GM18861 (cell line): ENCODE measurements around the gene DHRS4.
A peak's percentile ranks its signal among the peaks of the same experiment; 100 is the strongest.
"Not testable (repeated sequence)": the region's sequence is repeated elsewhere in the genome, so short reads cannot be mapped to it uniquely, and the experiment has no call there.

Experiments used
- ATAC-seq: cut with Tn5 transposase; IDR thresholded peaks from one replicate; pipeline ENCODE4 v1.9.1; 2021; ENCODE audit not compliant: unreplicated experiment

The DHRS4 gene

GRCh38 chr14:23981951-23982813 is 28.6 kb downstream of the DHRS4 start:
- ATAC-seq, result not testable (repeated sequence)

DNA sequence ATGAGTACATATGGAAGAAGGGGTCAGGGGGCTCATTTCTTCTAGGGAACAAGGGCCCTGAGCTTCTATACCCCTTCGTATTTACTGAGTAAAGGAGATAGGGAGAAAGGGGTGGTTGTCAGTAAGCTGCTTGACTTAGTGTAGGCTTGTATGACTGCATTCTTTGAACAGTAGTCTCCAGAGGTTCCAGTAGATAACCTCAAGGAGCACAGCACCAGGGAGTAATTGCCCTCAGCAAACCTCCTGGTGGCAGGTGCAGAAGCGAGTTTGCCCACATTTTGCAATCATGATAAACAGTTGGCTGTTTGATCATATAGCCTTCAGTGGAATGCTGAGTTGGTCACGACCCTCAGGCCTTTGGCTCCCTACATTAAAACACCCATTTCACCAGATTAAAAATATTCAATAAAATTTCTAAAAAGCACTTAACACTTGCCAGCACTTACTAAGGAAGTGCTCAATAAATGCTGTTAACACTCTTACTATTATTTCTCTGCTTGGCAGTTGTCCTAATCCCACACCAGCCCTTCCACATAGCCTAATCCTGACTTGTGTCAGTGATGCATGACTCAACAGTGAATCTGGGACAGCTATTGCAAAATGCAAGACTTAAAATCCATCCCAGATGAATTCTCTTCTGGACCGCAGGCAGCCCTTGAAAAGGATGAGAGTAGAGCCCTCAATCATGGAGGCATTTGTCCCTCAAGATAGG is 31.5 kb downstream of the DHRS4 start:
- no peak for ATAC-seq

GRCh38 chr14:23988223-23988606 is 34.6 kb downstream of the DHRS4 start:
- ATAC-seq, result not testable (repeated sequence)

DNA sequence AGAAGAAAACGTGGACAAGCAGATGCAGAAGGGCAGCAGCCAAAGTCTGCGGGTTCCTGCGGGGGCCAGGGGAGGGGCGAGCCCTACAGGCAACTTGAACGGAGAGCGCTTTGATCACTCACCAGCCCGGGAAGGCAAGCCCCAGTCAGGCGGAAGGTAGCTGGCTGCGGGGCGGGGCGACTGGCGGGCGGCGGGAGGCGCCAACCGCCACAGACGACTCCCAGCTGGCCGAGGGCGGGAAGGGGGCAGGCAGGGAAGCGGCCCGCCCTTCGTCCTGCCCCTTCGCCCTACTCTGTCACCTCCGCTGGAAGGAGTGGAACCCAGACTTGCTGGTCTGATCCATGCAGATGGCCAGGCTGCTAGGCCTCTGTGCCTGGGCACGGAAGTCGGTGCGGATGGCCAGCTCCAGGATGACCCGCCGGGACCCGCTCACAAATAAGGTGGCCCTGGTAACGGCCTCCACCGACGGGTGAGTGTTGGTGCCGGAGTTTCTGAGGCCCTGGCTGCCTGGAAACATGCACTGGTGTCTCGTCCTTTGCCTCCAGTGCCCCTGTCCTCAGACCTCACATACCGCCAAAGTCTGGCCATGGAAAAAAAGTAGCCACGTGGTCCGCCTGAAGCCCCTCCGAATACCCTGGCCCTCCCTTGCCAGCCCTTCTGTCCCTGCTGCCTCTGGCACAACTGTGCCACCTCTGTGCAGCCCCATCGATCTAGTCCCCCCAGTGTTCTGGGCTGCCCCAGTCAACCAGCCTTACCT is 35.2 kb downstream of the DHRS4 start, which contains the start of gene DHRS4L2:
TSS of gene DHRS4L2 (plus strand) at position 323 of the 757 bp plus-strand sequence. CDS start at position 342, 19 bp downstream.
- ATAC-seq, result peak; percentile 81

- ATAC-seq, result not testable (repeated sequence)
Measured at GRCh38 chr14:23989734-23990445, 36.3 kb downstream of the DHRS4 start.

GRCh38 chr14:23990961-23991360 is 37.4 kb downstream of the DHRS4 start:
- not testable (repeated sequence) for ATAC-seq

- ATAC-seq, result not testable (repeated sequence)
Measured at GRCh38 chr14:23993042-23993441, 39.5 kb downstream of the DHRS4 start.

- not testable (repeated sequence) for ATAC-seq
Measured at GRCh38 chr14:23996009-23996408, 42.4 kb downstream of the DHRS4 start.

DNA sequence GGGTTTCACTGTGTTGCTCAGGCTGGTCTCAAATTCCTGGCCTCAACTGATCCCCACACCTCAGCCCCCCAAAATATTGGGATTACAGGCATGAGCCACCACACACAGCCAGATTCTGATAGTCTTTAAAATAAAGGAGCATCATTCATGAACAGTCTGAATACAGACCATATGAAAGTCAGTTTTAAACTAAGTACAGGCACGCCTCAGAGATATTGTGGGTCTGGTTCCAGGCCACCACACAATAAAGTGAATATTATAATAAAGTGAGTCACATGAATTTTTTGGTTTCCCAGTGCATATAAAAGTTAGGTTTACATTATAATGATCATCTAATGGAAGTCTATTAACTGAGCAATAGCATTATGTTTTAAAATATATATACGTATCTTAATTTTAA is 43.3 kb downstream of the DHRS4 start:
- ATAC-seq, result not testable (repeated sequence)

GRCh38 chr14:23999640-24000039 is 46.1 kb downstream of the DHRS4 start:
- ATAC-seq, result not testable (repeated sequence)

GRCh38 chr14:24001078-24001477 is 47.5 kb downstream of the DHRS4 start:
- not testable (repeated sequence) for ATAC-seq

- not testable (repeated sequence) for ATAC-seq
Measured at GRCh38 chr14:24001679-24002078, 48.1 kb downstream of the DHRS4 start.

DNA sequence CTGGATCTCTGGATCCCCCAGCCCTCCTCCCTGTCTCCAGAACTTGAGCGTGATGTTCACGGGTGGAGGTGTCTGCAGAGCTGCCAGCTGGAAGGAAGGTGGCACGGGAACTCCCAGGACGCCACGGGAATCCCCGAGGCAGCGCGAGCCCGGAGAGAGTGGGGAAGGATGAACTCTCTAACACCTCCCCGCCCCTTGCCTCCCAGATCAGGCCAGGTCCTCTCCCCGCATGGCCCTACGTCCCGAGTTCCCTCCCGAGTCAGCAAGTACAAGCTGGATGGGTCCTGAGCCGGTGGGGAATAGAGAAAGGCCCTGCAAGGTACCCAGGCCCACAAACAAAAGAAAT is 52.9 kb downstream of the DHRS4 start:
- peak; percentile 22 for ATAC-seq

DNA sequence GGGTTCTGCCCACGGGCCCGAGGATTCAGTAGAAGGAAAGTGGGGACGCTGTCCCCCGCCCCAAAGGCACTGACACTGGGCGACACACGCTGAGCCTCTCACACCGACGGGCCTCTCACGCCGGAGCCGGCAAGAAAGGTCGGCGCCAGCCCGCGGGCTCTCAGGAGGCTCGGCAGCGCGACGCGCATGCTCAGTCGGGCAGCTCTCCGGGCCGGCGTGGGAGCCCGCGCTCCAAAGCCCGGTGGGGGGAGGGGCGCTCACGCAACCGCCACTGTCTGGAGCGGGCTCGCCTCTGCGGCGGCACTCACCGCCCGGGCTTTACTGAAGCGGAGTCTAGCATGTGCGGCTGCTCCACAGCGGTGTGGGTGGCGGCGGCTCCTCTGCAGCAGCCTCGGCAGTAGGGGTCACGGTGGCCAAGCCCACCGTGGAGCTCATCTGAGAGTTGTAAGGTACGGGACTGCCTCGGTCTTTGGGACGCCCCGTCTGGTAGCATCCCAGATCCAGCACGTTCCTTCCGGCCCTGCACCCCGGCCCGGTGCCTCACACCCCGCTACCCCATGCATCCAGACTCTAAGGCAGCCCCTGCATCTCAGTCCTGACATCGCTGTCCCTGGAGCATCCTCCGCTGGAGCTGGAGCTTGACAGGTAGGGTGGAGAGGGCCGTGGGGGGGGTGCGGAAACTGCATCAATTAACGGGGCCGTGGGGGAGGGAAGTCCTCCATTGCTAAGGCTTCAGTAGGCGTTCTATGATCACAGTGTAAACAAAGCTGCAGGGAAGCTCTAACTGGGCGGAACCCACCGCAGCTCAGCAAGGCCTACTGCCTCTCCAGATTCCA is 53.5 kb downstream of the DHRS4 start:
- peak; percentile 69 for ATAC-seq

DNA sequence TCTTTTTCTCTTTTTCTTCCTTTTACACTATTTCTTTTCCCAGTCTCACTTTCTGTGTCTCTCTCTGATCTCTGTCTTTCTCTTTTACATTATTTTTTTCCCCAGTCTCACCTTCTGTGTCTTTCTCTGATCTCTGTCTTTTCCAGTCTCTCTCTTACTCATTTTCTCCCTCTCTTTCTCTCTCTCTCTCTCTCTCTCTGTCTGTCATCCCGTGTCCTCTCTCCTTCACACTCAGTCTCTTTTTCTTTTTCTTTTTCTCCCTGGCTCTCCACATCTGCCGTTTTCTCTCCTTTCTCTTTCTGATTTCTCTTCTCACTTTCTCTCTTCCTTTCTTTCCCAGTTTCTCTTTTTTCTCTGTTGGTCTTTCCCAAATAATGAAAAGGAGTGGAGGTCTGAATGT is 57.5 kb downstream of the DHRS4 start:
- ATAC-seq, result no peak

- not testable (repeated sequence) for ATAC-seq
Measured at GRCh38 chr14:24012726-24013273, 59.2 kb downstream of the DHRS4 start.

DNA sequence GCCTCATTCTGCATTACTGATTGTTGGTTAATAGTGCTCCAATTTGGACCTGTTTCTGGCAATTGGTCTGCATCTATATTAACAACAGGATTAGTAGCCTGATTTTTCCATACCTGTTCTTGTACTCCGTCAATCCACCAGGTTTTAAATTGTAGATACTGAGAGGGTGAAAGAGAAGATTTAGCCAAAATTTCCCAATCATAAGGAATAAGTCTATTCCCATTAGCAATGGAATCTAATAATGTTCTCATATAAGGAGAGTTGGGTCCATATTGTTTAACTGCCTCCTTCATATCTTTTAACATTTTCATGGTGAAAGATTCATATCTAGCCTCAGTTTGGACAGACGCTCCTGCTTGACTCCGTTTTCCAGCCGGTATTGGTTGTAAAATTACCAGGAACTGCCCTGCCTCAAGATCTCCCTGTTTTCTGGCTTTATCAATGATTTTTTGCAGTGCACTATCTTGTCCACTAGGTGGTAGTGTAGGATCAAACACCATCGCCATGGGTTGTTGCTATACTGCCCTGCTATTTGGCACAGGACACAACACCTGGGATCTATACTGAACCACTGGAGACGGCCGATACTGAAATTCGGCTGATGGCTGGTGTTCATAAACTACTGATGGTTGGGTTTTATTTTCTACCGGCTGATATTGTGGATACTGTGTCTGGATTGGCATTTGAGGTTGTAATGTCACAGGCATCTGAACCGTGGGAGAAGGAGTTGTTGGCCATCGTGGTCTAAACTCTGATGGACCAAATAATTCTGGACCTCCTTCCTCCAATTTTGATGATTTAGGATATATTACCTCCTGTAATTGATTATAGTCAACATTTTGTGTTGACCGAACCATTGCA is 60.3 kb downstream of the DHRS4 start:
- no peak for ATAC-seq

DNA sequence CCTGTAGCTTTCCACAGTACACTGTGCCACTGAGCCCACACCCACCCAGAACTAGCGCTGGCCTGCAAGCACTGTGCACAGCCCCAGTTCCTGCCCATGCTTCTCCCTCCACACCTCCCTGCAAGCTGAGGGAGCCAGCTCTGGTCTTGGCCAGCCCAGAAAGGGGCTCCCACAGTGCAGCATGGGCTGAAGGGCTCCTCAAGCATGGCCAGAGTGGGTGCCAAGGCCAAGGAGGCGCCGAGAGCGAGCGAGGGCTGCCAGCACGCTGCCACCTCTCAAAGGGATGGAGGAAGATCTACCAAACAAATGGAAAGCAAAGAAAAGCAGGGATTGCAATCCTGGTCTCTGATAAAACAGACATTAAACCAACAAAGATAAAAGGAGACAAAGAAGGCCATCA is 62.2 kb downstream of the DHRS4 start:
- not testable (repeated sequence) for ATAC-seq
